Karpas-422 (cell line): ENCODE results near the gene HCAR2. TPM values are rescaled to one million over a fixed set of nuclear protein-coding genes. Genes with fewer than 3 reads are reported as not detected.
A peak's percentile ranks its signal among the peaks of the same experiment; 100 is the strongest.
"Not testable (repeated sequence)": the region's sequence is repeated elsewhere in the genome, so short reads cannot be mapped to it uniquely, and the experiment has no call there.

Experiments
- DNase-seq: peaks from one replicate; pipeline ENCODE4 v3.0.0-alpha.2; 2015
- H2AFZ ChIP-seq: fragments of 200-600 bp; sonication (generic); 2 replicates; pipeline ENCODE4 v1.6.1; 2014; ENCODE audit warnings: antibody characterized with exemption, low read length, mixed read lengths
- H3K27ac ChIP-seq: fragments of 200-600 bp; sonication (generic); 2 replicates; pipeline ENCODE4 v1.5.1; 2014; ENCODE audit warnings: mild to moderate bottlenecking, low read length, moderate library complexity
- H3K27me3 ChIP-seq: fragments of 200-600 bp; sonication (generic); 2 replicates; pipeline ENCODE4 v1.6.1; 2014; ENCODE audit warnings: low read length, mixed read lengths
- H3K36me3 ChIP-seq: fragments of 200-600 bp; sonication (generic); 2 replicates; pipeline ENCODE4 v1.6.1; 2014; ENCODE audit warnings: low read length, mixed read lengths; ENCODE audit not compliant: insufficient read depth
- H3K4me1 ChIP-seq: fragments of 200-600 bp; sonication (generic); 2 replicates; pipeline ENCODE4 v1.6.1; 2014; ENCODE audit warnings: mild to moderate bottlenecking, low read length, mixed read lengths
- H3K4me2 ChIP-seq: fragments of 200-600 bp; sonication (generic); 2 replicates; pipeline ENCODE4 v1.6.1; 2014; ENCODE audit warnings: low read length, low read depth, mild to moderate bottlenecking; ENCODE audit not compliant: poor library complexity, severe bottlenecking
- H3K4me3 ChIP-seq: fragments of 200-600 bp; sonication (generic); 2 replicates; pipeline ENCODE4 v1.5.1; 2014; ENCODE audit warnings: mild to moderate bottlenecking, antibody characterized with exemption, low read length, mixed read lengths
- H3K79me2 ChIP-seq: fragments of 200-600 bp; sonication (generic); 2 replicates; pipeline ENCODE4 v1.6.1; 2014; ENCODE audit warnings: mild to moderate bottlenecking, low read length, mixed read lengths
- H3K9ac ChIP-seq: fragments of 200-600 bp; sonication (generic); 2 replicates; pipeline ENCODE4 v1.6.0; 2014; ENCODE audit warnings: low read length
- H3K9me2 ChIP-seq: fragments of 200-600 bp; sonication (generic), shearing (Covaris generic); replicated peaks from 2 replicates; pipeline ENCODE4 v1.6.0; 2014; ENCODE audit warnings: mild to moderate bottlenecking, low read length, moderate library complexity; ENCODE audit not compliant: insufficient read depth
- H3K9me3 ChIP-seq: fragments of 300-700, 200-600 bp; sonication (generic); 2 replicates; pipeline ENCODE4 v1.6.1; 2014; ENCODE audit warnings: low read length, mixed read lengths
- H4K20me1 ChIP-seq: fragments of 200-600 bp; sonication (generic); 2 replicates; pipeline ENCODE4 v1.6.1; 2014; ENCODE audit warnings: mild to moderate bottlenecking, antibody characterized with exemption, low read length, low read depth; ENCODE audit not compliant: insufficient read depth
- total RNA-seq: library from RNA; depleted of rRNA; stranded (reverse); fragments of >200 nt; shearing (Covaris generic); gene quantifications from 2 replicates; pipeline ENCODE4 v1.2.3, GENCODE V29; 2014; ENCODE audit warnings: low replicate concordance; rRNA removed

HCAR2 gene
- total RNA-seq = not detected in 2 replicates

DNA sequence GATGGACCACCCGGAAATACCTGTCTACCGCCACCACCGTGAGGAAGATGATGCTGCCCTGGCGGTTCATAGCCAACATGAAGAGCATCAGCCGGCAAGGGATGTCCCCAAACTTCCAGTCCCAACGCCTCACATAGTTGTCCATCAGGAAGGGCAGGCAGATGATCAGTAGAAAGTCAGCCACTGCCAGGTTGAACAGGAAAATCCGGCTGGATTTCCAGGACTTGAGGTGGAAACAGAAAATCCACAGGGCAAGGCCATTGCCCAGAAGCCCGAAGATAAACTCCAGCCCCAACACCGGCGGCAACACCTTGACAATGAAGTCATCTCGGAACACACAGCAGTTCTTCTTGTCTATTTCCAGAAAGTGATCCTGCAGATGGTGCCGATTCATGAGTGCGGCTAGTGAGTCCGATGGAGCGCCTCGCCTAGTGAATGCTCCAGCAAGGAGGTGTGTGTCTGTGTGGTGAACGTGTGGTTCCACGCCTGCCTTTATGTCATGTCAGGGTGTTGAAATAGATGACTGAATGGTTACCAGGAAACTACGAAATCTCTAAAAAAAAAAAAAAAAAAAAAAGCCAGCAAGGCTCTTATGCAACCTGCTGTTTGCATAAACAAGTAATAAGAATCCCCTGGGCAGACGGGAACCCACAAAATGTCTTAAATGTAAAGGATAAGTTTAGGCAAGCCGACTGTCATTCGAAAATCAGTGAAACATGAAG is at the start of gene HCAR2:
TSS of gene HCAR2 (minus strand) at position 468 of the 722 bp plus-strand sequence. CDS start at position 394, 74 bp downstream.
- H3K27ac ChIP-seq, H2AFZ ChIP-seq, H3K79me2 ChIP-seq, H3K9me2 ChIP-seq, H3K4me3 ChIP-seq, H3K9me3 ChIP-seq, H3K9ac ChIP-seq, H3K4me2 ChIP-seq, H3K27me3 ChIP-seq, H3K36me3 ChIP-seq, H4K20me1 ChIP-seq, H3K4me1 ChIP-seq: not testable (repeated sequence)
- DNase-seq = peak; percentile 61

DNA sequence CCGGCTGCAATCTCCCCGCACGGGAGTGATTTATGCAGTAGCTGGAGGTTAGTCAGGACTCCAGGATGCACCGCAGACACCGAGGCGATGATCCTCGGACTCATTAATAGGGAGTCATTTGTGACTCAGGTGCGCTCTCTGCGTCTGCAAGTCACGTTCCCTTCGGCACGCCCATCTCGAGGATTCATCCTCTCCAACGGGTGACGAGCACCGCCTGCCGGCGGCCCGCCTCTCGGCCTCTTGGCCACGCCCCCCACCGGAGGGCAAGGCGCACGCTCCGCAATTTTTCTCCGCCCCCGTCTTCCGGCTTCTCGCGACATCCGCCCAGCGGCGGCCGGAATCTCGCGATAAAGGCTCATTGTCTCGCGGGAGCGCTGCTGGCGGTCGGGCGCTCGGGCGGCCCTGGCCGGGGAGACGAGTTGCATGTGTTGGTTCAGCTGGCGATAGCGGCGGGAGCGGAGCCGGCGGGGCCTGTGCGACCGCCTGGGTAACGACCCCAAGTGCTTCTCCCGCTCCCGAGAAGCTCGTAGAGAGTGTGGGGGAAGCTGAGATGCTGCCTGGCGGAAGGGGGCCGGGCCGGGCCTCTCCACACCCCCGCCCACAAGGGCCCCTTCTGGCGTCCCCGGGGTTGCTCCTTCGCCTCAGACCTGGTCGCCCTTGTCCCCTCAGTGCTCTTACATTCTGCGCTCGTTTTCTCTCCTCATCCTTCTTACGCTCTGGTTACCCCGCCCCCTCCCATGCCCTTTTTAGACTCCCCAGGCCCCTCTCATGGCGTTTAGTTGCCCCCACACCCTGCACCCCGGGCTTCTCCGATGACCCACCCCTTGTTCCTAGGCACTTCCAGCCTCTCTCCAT is 49.5 kb upstream of the HCAR2 start, which contains the start of gene DENR:
TSS of gene DENR (plus strand) at position 361 of the 855 bp plus-strand sequence. CDS start 878 bp downstream, outside the sequence.
- H3K4me1 ChIP-seq = peaks cover 53% of the 10 kb centered on the region
- H3K36me3 ChIP-seq = peaks cover 31% of the 10 kb centered on the region
- H3K9me2 ChIP-seq = no peaks in the 10 kb centered on the region
- peak within 1 kb of the TSS; percentile 87 for H3K9ac ChIP-seq
- H3K4me2 ChIP-seq = peak within 1 kb of the TSS; percentile 81
- peak within 1 kb of the TSS; percentile 77 for H3K27ac ChIP-seq
- H2AFZ ChIP-seq = peak within 1 kb of the TSS; percentile 54; the same call in 1 of the 2 replicates
- H3K27me3 ChIP-seq = no peaks in the 10 kb centered on the region
- H3K9me3 ChIP-seq = no peaks in the 10 kb centered on the region
- peak; percentile 99 for DNase-seq
- peak within 1 kb of the TSS; percentile 83 for H3K4me3 ChIP-seq
- H4K20me1 ChIP-seq = no peaks in the 10 kb centered on the region
- peaks cover 42% of the 10 kb centered on the region for H3K79me2 ChIP-seq

GRCh38 chr12:122750781-122751515 is 47.8 kb upstream of the HCAR2 start:
- not testable (repeated sequence) for H3K9me2 ChIP-seq, H3K9me3 ChIP-seq, H3K27me3 ChIP-seq, H4K20me1 ChIP-seq
- Histone ChIP-seq H3K4me1 (peaks cover 41% of the 10 kb centered on the region), H3K4me2 (peak overlapping the region; percentile 81), H3K27ac (peak overlapping the region; percentile 77), H3K4me3 (peak overlapping the region; percentile 83), H3K9ac (peak overlapping the region; percentile 71), H2AFZ (0 out of 2 replicates have a peak overlapping the region, but pooled peaks have one; percentile 54), H3K79me2 (peaks cover 29% of the 10 kb centered on the region), H3K36me3 (peaks cover 18% of the 10 kb centered on the region; the same call in 1 of the 2 replicates)
- DNase-seq = peak; percentile 47

GRCh38 chr12:122749569-122750332 is 46.6 kb upstream of the HCAR2 start:
- Histone ChIP-seq H3K9ac (no peak overlapping the region), H3K27ac (no peak overlapping the region), H2AFZ (no peak overlapping the region)

GRCh38 chr12:122747224-122748135 is 44.3 kb upstream of the HCAR2 start:
- no peaks in the 10 kb centered on the region for H3K27me3 ChIP-seq
- H3K9me2 ChIP-seq = no peaks in the 10 kb centered on the region

More at GRCh38 chr12:122749569-122750332, 46.6 kb upstream of the HCAR2 start:
- DNase-seq = peak; percentile 36
- H4K20me1 ChIP-seq = no peaks in the 10 kb centered on the region
- H3K9me2 ChIP-seq = no peaks in the 10 kb centered on the region
- H3K36me3 ChIP-seq = peaks cover 10% of the 10 kb centered on the region; the same call in 1 of the 2 replicates
- no peaks in the 10 kb centered on the region for H3K9me3 ChIP-seq
- no peaks in the 10 kb centered on the region for H3K27me3 ChIP-seq
- no peak overlapping the region for H3K4me2 ChIP-seq
- H3K4me1 ChIP-seq = peaks cover 31% of the 10 kb centered on the region
- peaks cover 21% of the 10 kb centered on the region for H3K79me2 ChIP-seq
- no peak overlapping the region for H3K4me3 ChIP-seq

DNA sequence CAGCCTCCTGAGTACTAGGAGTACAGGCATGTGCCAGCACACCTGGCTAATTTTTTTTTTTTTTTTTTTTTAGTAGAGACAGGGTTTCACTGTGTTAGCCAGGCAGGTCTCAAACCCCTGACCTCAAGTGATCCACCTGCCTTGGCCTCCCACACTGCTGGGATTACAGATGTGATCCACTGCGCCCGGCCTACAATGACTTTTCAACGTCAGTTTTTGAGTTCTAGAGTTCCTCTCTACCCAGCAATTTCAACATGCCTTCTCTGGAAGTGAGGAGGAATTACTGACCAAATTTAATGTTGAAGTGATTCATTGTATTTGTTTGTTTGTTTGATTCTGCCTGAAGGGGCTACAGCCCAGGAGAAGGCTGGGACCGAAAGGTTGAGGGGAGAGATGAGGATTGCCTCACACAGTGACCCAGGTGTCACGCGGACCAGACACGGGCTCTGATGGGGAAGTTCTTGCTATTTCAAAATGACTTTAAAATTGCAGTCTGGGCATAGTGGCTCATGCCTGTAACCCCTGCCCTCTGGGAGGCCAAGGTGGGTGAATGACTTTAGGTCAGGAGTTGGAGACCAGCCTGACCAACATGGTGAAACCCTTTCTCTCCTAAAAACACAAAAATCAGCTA is 40.9 kb upstream of the HCAR2 start:
- no peaks in the 10 kb centered on the region for H3K9me3 ChIP-seq

More at GRCh38 chr12:122747224-122748135, 44.3 kb upstream of the HCAR2 start:
- H3K79me2 ChIP-seq = no peaks in the 10 kb centered on the region
- H3K36me3 ChIP-seq = no peaks in the 10 kb centered on the region
- H3K4me2 ChIP-seq = no peak overlapping the region
- no peaks in the 10 kb centered on the region for H4K20me1 ChIP-seq
- no peak overlapping the region for H3K4me3 ChIP-seq
- DNase-seq = no peak
- H3K27ac ChIP-seq = no peak overlapping the region
- no peaks in the 10 kb centered on the region for H3K9me3 ChIP-seq
- H3K9ac ChIP-seq = no peak overlapping the region
- no peak overlapping the region for H2AFZ ChIP-seq
- H3K4me1 ChIP-seq = peaks cover 17% of the 10 kb centered on the region

More for the DNA sequence above, 40.9 kb upstream of the HCAR2 start:
- Histone ChIP-seq H3K79me2 (no peaks in the 10 kb centered on the region), H3K36me3 (no peaks in the 10 kb centered on the region), H3K9me2 (no peaks in the 10 kb centered on the region), H4K20me1 (no peaks in the 10 kb centered on the region), H3K27ac (no peak overlapping the region), H3K4me2 (no peak overlapping the region), H3K4me3 (no peak overlapping the region), H2AFZ (no peak overlapping the region), H3K27me3 (no peaks in the 10 kb centered on the region), H3K9ac (no peak overlapping the region), H3K4me1 (no peaks in the 10 kb centered on the region)
- DNase-seq = peak; percentile 36
